A549 (cell line): Measurements from ENCODE around the gene ERP29. TPM values are rescaled to one million over a fixed set of nuclear protein-coding genes. Genes with fewer than 3 reads are reported as not detected.

Source experiments
- ATAC-seq, 2 experiments: fragments of 200-7000 bp in 1 of 2; fragments of >200 bp in 1 of 2; cut with Nextera tagmentation in 1 of 2; cut with Tn5 transposase in 1 of 2; 3 replicates each; pipeline versions ENCODE4 v1.8.0 to v1.9.1; 2018 to 2020; ENCODE audit warnings: mild to moderate bottlenecking in 1 of 2, moderate library complexity in 1 of 2
- CTCF ChIA-PET: fragments of 300-600 bp; sonication (Branson Sonifier 250); formaldehyde crosslinking; extraction: SDS; loops from one replicate; lab custom pipeline; 2021; ENCODE audit warnings: antibody characterized with exemption, inconsistent platforms; lab: Yijun Ruan, JAX
- POLR2A ChIA-PET: fragments of 350-600 bp; formaldehyde crosslinking; extraction: SDS; loops from one replicate; lab custom pipeline; 2021; ENCODE audit warnings: antibody characterized with exemption, inconsistent platforms; lab: Yijun Ruan, JAX
- DNase-seq, 2 experiments: peaks; one replicate each; pipeline versions ENCODE4 v3.0.0 to v3.0.0-alpha.2; 2011 to 2016; ENCODE audit warnings: low read depth in 1 of 2, low spot score in 1 of 2
- FAIRE-seq: peaks from 2 replicates; lab custom pipeline; 2011; peaks lifted over from hg19 to GRCh38; lab: Jason Lieb, UNC
- H3K27ac ChIP-seq, 2 experiments: fragments of >200 bp; sonication (Bioruptor Twin); formaldehyde crosslinking; 3 replicates each; pipeline ENCODE4 v1.5.1; 2016 to 2017
- H3K4me1 ChIP-seq: fragments of >200 bp; sonication (Bioruptor Twin); formaldehyde crosslinking; 3 replicates; pipeline ENCODE4 v1.6.1; 2016
- H3K4me2 ChIP-seq: fragments of >200 bp; sonication (Bioruptor Twin); formaldehyde crosslinking; 3 replicates; pipeline ENCODE4 v1.6.1; 2016
- H3K4me3 ChIP-seq: fragments of >200 bp; sonication (Bioruptor Twin); formaldehyde crosslinking; 3 replicates; pipeline ENCODE4 v1.5.1; 2016
- H3K9me3 ChIP-seq: fragments of >200 bp; sonication (Bioruptor Twin); formaldehyde crosslinking; 3 replicates; pipeline ENCODE4 v1.6.1; 2016
- BHLHE40 ChIP-seq: IDR thresholded peaks from 2 replicates; pipeline ENCODE4 v1.6.1; 2012; ENCODE audit warnings: low read depth, low read length, inconsistent platforms
- CBX2 ChIP-seq: fragments of 200-600 bp; sonication (generic); IDR thresholded peaks from 2 replicates; pipeline ENCODE4 v1.6.1; 2016; ENCODE audit warnings: low read depth, mild to moderate bottlenecking, borderline replicate concordance
- CBX8 ChIP-seq: fragments of 200-600 bp; sonication (generic); IDR thresholded peaks from 2 replicates; pipeline ENCODE4 v1.6.1; 2016
- CEBPB ChIP-seq, 2 experiments: fragments of >200 bp in 1 of 2; sonication (Bioruptor Twin) in 1 of 2; formaldehyde crosslinking in 1 of 2; IDR thresholded peaks; 2 replicates each; pipeline ENCODE4 v1.6.1; 2012 to 2016
- CHD4 ChIP-seq: fragments of 200-600 bp; sonication (generic); IDR thresholded peaks from 2 replicates; pipeline ENCODE4 v1.6.1; 2016; ENCODE audit warnings: antibody characterized with exemption, mild to moderate bottlenecking, borderline replicate concordance
- ESRRA ChIP-seq: fragments of 150-350 bp; IDR thresholded peaks from 2 replicates; pipeline ENCODE4 v1.6.1; 2014; ENCODE audit warnings: mild to moderate bottlenecking, low read length, borderline replicate concordance
- FOSB ChIP-seq: fragments of 250-450 bp; sonication (Bioruptor Pico); IDR thresholded peaks from 2 replicates; pipeline ENCODE4 v1.5.0; 2020; ENCODE audit warnings: mild to moderate bottlenecking, moderate library complexity
- FOSL2 ChIP-seq, 2 experiments: fragments of 450-650 bp in 1 of 2; fragments of >200 bp in 1 of 2; sonication (Bioruptor Twin) in 1 of 2; formaldehyde crosslinking; IDR thresholded peaks; 2 replicates each; pipeline versions ENCODE4 v1.5.0 to v1.6.1; 2016 to 2020; ENCODE audit warnings: mild to moderate bottlenecking in 1 of 2, moderate library complexity in 1 of 2
- HDAC2 ChIP-seq: fragments of 200-600 bp; sonication (generic); IDR thresholded peaks from 2 replicates; pipeline ENCODE4 v1.6.1; 2016
- HOXA7 ChIP-seq: fragments of 250-450 bp; sonication (Bioruptor Pico); IDR thresholded peaks from 2 replicates; pipeline ENCODE4 v1.5.0; 2020; ENCODE audit warnings: mild to moderate bottlenecking, moderate library complexity
- HOXB5 ChIP-seq: fragments of 250-450 bp; sonication (Bioruptor Pico); IDR thresholded peaks from 2 replicates; pipeline ENCODE4 v1.5.0; 2020; ENCODE audit warnings: mild to moderate bottlenecking, moderate library complexity
- KDM1A ChIP-seq: fragments of 200-600 bp; sonication (generic); IDR thresholded peaks from 2 replicates; pipeline ENCODE4 v1.6.1; 2016; ENCODE audit warnings: low read depth, mild to moderate bottlenecking
- MAZ ChIP-seq: fragments of 150-350 bp; IDR thresholded peaks from 2 replicates; pipeline ENCODE4 v1.6.1; 2014; ENCODE audit warnings: antibody characterized with exemption, low read depth, low read length, borderline replicate concordance
- MYC ChIP-seq: IDR thresholded peaks from 2 replicates; pipeline ENCODE4 v1.6.1; 2012; ENCODE audit warnings: mild to moderate bottlenecking, inconsistent platforms, low read length, improper control_type of control experiment, borderline replicate concordance
- POLR2A ChIP-seq: IDR thresholded peaks from 2 replicates; pipeline ENCODE4 v1.6.1; 2012; ENCODE audit warnings: mild to moderate bottlenecking, low read length
- POLR2AphosphoS2 ChIP-seq: conservative IDR thresholded peaks from 2 replicates; pipeline ENCODE4 v1.6.1; 2012; ENCODE audit warnings: low read length, improper control_type of control experiment, inconsistent platforms
- RAD21 ChIP-seq, 2 experiments: fragments of >200 bp in 1 of 2; sonication (Bioruptor Twin) in 1 of 2; formaldehyde crosslinking in 1 of 2; IDR thresholded peaks in 1 of 2; conservative IDR thresholded peaks in 1 of 2; 2 replicates in 1 of 2; 3 replicates in 1 of 2; pipeline ENCODE4 v1.6.1; 2012 to 2018; ENCODE audit warnings: inconsistent platforms in 1 of 2
- RFX5 ChIP-seq: fragments of 450-650 bp; IDR thresholded peaks from 2 replicates; pipeline ENCODE4 v1.7.1; 2014; ENCODE audit warnings: antibody characterized with exemption, mild to moderate bottlenecking, moderate library complexity
- SREBF2 ChIP-seq: fragments of 450-650 bp; IDR thresholded peaks from 2 replicates; pipeline ENCODE4 v1.6.1; 2014; ENCODE audit warnings: mild to moderate bottlenecking, moderate library complexity
- TFCP2L1 ChIP-seq: fragments of 250-450 bp; sonication (Bioruptor Pico); IDR thresholded peaks from 2 replicates; pipeline ENCODE4 v1.5.0; 2021; ENCODE audit warnings: mild to moderate bottlenecking
- TP53 ChIP-seq: fragments of 250-450 bp; sonication (Bioruptor Pico); IDR thresholded peaks from 2 replicates; pipeline ENCODE4 v1.5.0; 2021; ENCODE audit warnings: mild to moderate bottlenecking, moderate library complexity
- ZC3H11A ChIP-seq: fragments of 450-650 bp; IDR thresholded peaks from 2 replicates; pipeline ENCODE4 v1.6.1; 2014; ENCODE audit warnings: antibody characterized with exemption, mild to moderate bottlenecking
- ZFP36 ChIP-seq: fragments of 450-650 bp; IDR thresholded peaks from 2 replicates; pipeline ENCODE4 v1.6.1; 2014; ENCODE audit warnings: borderline replicate concordance; ENCODE audit not compliant: partially characterized antibody
- WGBS: methylation state at CpG from one replicate; pipeline ENCODE4 v1.1.6; 2017; ENCODE audit errors: missing lambda C conversion rate; 5-methylcytosine and 5-hydroxymethylcytosine counted together
- polyA plus RNA-seq, 4 experiments: library from polyadenylated mRNA; depleted of rRNA in 3 of 4; stranded (reverse); fragments of >200 nt; fragmentation: RNase III in 1 of 4; extraction: RNeasy Plus Mini Kit Qiagen cat#74134 plus additional on column Dnase treatment in 1 of 4; gene quantifications; 2 replicates in 3 of 4; 3 replicates in 1 of 4; pipeline ENCODE4 v1.2.3, GENCODE V29; 2011 to 2017
- TF ChIP-seq, protein P1 (sequence below): fragments of 250-450 bp; sonication (Bioruptor Pico); IDR thresholded peaks from 2 replicates; pipeline ENCODE4 v1.5.0; 2021; ENCODE audit warnings: mild to moderate bottlenecking, moderate library complexity, borderline replicate concordance
- TF ChIP-seq, protein P2 (sequence below): fragments of 200-600 bp; sonication (generic); IDR thresholded peaks from 2 replicates; pipeline ENCODE4 v1.6.1; 2016; ENCODE audit warnings: antibody characterized with exemption, mild to moderate bottlenecking, moderate library complexity
- TF ChIP-seq, protein P3 (sequence below): fragments of >200 bp; sonication (Bioruptor Twin); formaldehyde crosslinking; IDR thresholded peaks from 3 replicates; pipeline ENCODE4 v1.5.1; 2016

The ERP29 gene
- polyA plus RNA-seq, 2 of the 4 experiments (the other 2 are of a cell fraction) = 115 to 157 TPM

GRCh38 chr12:111980598-111980997 lies 32.6 kb upstream of the ERP29 start (continued):
- TF ChIP-seq, protein P1, sequence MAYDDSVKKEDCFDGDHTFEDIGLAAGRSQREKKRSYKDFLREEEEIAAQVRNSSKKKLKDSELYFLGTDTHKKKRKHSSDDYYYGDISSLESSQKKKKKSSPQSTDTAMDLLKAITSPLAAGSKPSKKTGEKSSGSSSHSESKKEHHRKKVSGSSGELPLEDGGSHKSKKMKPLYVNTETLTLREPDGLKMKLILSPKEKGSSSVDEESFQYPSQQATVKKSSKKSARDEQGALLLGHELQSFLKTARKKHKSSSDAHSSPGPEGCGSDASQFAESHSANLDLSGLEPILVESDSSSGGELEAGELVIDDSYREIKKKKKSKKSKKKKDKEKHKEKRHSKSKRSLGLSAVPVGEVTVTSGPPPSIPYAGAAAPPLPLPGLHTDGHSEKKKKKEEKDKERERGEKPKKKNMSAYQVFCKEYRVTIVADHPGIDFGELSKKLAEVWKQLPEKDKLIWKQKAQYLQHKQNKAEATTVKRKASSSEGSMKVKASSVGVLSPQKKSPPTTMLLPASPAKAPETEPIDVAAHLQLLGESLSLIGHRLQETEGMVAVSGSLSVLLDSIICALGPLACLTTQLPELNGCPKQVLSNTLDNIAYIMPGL (CRISPR knock-in tag) = no peak
- TF ChIP-seq FOSB (CRISPR knock-in tag) (no peak), CBX2 (no peak), BHLHE40 (no peak), HDAC2 (no peak)

GRCh38 chr12:111981987-111982386 lies 31.2 kb upstream of the ERP29 start:
- no peak overlapping the region for H3K27ac ChIP-seq
- 87% methylated on average over 2 of the region's 2 CpGs for WGBS
- TF ChIP-seq RAD21 (conservative IDR thresholded peaks at IDR 0.05 in 1 of 2, IDR thresholded peaks at IDR 0.05 in 1 of 2) (no peak), CEBPB (IDR thresholded peaks at IDR 0.05) (no peak), BHLHE40 (no peak), CBX8 (no peak), TP53 (CRISPR knock-in tag) (no peak), SREBF2 (no peak), FOSL2 (IDR thresholded peaks at IDR 0.05) (no peak), FOSL2 (CRISPR knock-in tag; IDR thresholded peaks at IDR 0.05) (no peak), ZC3H11A (no peak), MYC (no peak), HOXB5 (CRISPR knock-in tag) (no peak)
- TF ChIP-seq, protein P2, sequence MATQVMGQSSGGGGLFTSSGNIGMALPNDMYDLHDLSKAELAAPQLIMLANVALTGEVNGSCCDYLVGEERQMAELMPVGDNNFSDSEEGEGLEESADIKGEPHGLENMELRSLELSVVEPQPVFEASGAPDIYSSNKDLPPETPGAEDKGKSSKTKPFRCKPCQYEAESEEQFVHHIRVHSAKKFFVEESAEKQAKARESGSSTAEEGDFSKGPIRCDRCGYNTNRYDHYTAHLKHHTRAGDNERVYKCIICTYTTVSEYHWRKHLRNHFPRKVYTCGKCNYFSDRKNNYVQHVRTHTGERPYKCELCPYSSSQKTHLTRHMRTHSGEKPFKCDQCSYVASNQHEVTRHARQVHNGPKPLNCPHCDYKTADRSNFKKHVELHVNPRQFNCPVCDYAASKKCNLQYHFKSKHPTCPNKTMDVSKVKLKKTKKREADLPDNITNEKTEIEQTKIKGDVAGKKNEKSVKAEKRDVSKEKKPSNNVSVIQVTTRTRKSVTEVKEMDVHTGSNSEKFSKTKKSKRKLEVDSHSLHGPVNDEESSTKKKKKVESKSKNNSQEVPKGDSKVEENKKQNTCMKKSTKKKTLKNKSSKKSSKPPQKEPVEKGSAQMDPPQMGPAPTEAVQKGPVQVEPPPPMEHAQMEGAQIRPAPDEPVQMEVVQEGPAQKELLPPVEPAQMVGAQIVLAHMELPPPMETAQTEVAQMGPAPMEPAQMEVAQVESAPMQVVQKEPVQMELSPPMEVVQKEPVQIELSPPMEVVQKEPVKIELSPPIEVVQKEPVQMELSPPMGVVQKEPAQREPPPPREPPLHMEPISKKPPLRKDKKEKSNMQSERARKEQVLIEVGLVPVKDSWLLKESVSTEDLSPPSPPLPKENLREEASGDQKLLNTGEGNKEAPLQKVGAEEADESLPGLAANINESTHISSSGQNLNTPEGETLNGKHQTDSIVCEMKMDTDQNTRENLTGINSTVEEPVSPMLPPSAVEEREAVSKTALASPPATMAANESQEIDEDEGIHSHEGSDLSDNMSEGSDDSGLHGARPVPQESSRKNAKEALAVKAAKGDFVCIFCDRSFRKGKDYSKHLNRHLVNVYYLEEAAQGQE = no peak
- CTCF ChIA-PET = interaction anchor here (0.9 kb wide), 1 partner anchor 13 kb away, joined by 3 read pairs; no protein-coding TSS in a partner anchor
- no peaks in the 10 kb centered on the region for H3K9me3 ChIP-seq
- H3K4me2 ChIP-seq = no peak overlapping the region
- ATAC-seq (no peak), FAIRE-seq (no peak), DNase-seq (no peak)
- POLR2A ChIA-PET = no interaction called here
- H3K4me3 ChIP-seq = no peak overlapping the region
- peaks cover 3% of the 10 kb centered on the region; the same call in 1 of the 3 replicates for H3K4me1 ChIP-seq

GRCh38 chr12:111984820-111985219 lies 28.4 kb upstream of the ERP29 start:
- no peaks in the 10 kb centered on the region for H3K4me1 ChIP-seq
- no peak overlapping the region for H3K27ac ChIP-seq
- H3K4me3 ChIP-seq = no peak overlapping the region
- H3K9me3 ChIP-seq = no peaks in the 10 kb centered on the region
- no peak overlapping the region for H3K4me2 ChIP-seq
- DNase-seq (no peak), FAIRE-seq (no peak), ATAC-seq (no peak)
- CTCF ChIA-PET = interaction anchor here (0.6 kb wide), 1 partner anchor 19 kb away, joined by 3 read pairs; no protein-coding TSS in a partner anchor
- POLR2A ChIA-PET = no interaction called here
- WGBS = 38% methylated on average over 2 of the region's 2 CpGs
- TF ChIP-seq RFX5 = no peak
- TF ChIP-seq TFCP2L1 = no peak
- no peak for TF ChIP-seq KDM1A
- no peak for TF ChIP-seq ESRRA
- no peak for TF ChIP-seq MAZ
- TF ChIP-seq SREBF2 = no peak
- TF ChIP-seq, protein P2 = no peak
- TF ChIP-seq POLR2A = no peak
- TF ChIP-seq POLR2AphosphoS2 = no peak
- no peak for TF ChIP-seq HOXA7 (CRISPR knock-in tag)
- TF ChIP-seq ZFP36 = no peak
- TF ChIP-seq CHD4 = no peak
- TF ChIP-seq, protein P3, sequence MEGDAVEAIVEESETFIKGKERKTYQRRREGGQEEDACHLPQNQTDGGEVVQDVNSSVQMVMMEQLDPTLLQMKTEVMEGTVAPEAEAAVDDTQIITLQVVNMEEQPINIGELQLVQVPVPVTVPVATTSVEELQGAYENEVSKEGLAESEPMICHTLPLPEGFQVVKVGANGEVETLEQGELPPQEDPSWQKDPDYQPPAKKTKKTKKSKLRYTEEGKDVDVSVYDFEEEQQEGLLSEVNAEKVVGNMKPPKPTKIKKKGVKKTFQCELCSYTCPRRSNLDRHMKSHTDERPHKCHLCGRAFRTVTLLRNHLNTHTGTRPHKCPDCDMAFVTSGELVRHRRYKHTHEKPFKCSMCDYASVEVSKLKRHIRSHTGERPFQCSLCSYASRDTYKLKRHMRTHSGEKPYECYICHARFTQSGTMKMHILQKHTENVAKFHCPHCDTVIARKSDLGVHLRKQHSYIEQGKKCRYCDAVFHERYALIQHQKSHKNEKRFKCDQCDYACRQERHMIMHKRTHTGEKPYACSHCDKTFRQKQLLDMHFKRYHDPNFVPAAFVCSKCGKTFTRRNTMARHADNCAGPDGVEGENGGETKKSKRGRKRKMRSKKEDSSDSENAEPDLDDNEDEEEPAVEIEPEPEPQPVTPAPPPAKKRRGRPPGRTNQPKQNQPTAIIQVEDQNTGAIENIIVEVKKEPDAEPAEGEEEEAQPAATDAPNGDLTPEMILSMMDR = no peak
